Mucosa of rectum (tissue), 2 donors: Measurements from ENCODE around the gene NOS3.

ENCODE experiments used
- H3K27ac ChIP-seq, 2 donors: one replicate each; pipeline ENCODE4 v1.7.0; 2013; ENCODE audit warnings: inconsistent platforms in 2 of 2, low read depth in 2 of 2, low read length in 2 of 2
- H3K27me3 ChIP-seq, 2 donors: one replicate each; pipeline ENCODE4 v1.7.0; 2013; ENCODE audit warnings: low read length in 2 of 2; ENCODE audit not compliant: control insufficient read depth in 2 of 2, insufficient read depth in 2 of 2
- H3K36me3 ChIP-seq, 2 donors: one replicate each; pipeline ENCODE4 v1.7.0; 2013; ENCODE audit warnings: low read length in 2 of 2; ENCODE audit not compliant: control insufficient read depth in 2 of 2, insufficient read depth in 2 of 2
- H3K4me1 ChIP-seq, 2 donors: one replicate each; pipeline ENCODE4 v1.7.0; 2013; ENCODE audit warnings: low read length in 2 of 2, mild to moderate bottlenecking in 1 of 2; ENCODE audit not compliant: control insufficient read depth in 2 of 2, insufficient read depth in 2 of 2
- H3K4me3 ChIP-seq, 2 donors: one replicate each; pipeline ENCODE4 v1.7.0; 2013; ENCODE audit warnings: low read length in 2 of 2
- H3K9ac ChIP-seq, 2 donors: one replicate each; pipeline ENCODE4 v1.7.0; 2013; ENCODE audit warnings: low read length in 2 of 2, low read depth in 1 of 2, mild to moderate bottlenecking in 1 of 2
- H3K9me3 ChIP-seq, 2 donors: one replicate each; pipeline ENCODE4 v1.7.0; 2013; ENCODE audit warnings: low read length in 2 of 2; ENCODE audit not compliant: control insufficient read depth in 2 of 2
- donor health status: healthy.
- donor health status: Normal muscosa, but diverticular disease.

NOS3 gene

DNA sequence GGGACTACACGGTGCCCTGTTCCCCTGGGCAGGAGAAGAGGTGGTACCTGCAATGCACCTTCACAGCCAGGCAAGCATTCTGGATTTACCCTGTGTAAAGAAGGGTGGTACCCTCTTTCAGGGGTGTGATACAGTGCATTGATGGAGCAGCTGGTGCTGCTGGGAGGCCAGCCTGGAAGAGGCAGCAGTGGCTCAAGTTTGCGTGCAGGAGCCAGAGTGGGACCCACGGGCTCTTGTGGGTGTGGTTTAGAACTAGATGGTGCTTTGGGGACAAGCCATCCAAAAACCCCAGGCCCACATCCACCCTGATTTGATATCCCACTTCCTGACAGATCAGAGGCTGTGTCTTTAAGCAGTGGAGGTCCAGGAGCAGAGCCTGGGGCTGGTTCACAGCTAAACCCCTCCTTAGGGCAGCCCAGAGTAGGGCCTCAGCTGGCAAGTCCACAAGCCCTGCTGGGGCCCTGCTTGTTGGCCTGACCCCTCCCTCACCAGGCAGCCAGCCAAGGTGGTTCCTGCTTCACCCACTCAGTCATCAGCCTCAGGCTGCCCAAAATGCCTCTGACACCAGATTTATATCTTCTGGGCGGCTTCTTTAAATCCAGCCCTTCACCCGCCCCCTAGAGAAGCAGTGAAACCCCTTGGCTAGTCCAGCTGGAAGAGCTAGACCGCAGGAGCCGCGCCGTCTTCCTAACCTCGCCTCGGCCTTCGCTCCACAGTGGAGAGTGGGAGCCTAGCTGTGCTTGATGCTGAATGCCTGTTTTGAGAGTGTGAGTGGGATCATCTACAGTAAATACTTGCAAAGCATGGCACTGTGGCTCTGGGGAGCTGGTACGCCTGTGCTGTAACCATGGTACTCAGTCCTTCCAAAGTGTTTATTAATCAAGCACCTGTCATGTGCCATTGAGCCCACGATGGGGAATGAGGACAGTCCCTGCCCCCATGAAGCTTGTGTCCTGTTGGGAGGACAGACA is 56.1 kb downstream of the NOS3 start:
- H3K27ac ChIP-seq = no peak overlapping the region
- no peaks in the 10 kb centered on the region for H3K4me1 ChIP-seq
- H3K9me3 ChIP-seq = no peaks in the 10 kb centered on the region
- H3K4me3 ChIP-seq = no peak overlapping the region
- H3K9ac ChIP-seq = no peak overlapping the region
- H3K36me3 ChIP-seq = peaks cover 0 to 5% of the 10 kb centered on the region in 2 donors
- H3K27me3 ChIP-seq = no peaks in the 10 kb centered on the region

DNA sequence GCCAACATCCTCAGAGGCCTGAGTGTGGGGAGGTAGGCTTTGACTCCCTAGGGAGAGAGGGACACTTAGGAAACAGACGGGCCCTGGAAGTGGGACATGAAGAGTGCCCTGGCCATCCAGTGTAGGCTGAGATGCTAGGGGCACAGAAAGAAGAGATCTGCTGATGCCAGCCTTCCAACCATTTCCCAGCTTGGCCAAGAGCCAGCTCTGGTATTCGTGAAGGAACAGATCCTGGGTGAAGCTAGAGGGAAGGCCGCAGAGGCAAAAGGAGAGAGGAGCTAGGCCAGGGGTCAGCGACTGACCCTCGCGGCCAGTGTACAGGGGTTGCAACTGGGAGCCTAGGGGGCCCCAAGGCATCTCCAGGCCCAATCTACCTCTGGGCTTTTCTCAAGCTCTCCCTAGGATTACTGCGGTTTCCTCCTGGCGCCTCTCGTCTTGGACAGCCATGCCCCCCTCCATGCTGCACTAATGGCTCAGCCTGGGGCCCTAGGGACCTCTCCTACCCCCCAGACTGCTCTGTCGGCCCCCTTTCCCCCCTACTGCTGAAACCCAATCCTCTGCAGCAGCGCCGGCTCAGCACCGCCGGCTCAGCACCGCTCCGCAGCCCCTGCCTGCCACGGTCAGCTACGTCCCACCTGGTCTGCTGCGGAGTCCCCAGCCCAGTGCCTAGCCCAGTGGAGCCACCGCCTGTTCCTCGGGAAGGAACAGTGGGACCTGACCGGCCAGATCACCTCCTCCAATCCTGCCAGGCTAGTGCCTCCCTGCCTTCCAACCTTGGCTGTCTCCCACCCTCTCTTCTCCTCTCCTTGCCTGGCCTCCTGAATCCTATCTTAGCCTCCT is 57.4 kb downstream of the NOS3 start, which contains the start of gene ASIC3:
Gene ASIC3, plus strand, starts transcription at position 556 of the 840 bp plus-strand sequence. CDS start 355 bp downstream, outside the sequence.
- H3K27ac ChIP-seq = no peak within 1 kb of the TSS
- H3K9ac ChIP-seq = no peak within 1 kb of the TSS
- H3K4me3 ChIP-seq = no peak within 1 kb of the TSS
- no peaks in the 10 kb centered on the region for H3K9me3 ChIP-seq
- H3K27me3 ChIP-seq = no peaks in the 10 kb centered on the region
- peaks cover 0 to 3% of the 10 kb centered on the region in 2 donors for H3K36me3 ChIP-seq
- no peaks in the 10 kb centered on the region for H3K4me1 ChIP-seq

DNA sequence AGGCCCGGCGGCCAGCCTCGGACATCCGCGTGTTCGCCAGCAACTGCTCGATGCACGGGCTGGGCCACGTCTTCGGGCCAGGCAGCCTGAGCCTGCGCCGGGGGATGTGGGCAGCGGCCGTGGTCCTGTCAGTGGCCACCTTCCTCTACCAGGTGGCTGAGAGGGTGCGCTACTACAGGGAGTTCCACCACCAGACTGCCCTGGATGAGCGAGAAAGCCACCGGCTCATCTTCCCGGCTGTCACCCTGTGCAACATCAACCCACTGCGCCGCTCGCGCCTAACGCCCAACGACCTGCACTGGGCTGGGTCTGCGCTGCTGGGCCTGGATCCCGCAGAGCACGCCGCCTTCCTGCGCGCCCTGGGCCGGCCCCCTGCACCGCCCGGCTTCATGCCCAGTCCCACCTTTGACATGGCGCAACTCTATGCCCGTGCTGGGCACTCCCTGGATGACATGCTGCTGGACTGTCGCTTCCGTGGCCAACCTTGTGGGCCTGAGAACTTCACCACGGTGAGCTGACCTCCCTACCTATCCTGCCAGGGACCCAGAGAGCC is 58.2 kb downstream of the NOS3 start:
- no peak overlapping the region for H3K9ac ChIP-seq
- no peaks in the 10 kb centered on the region for H3K4me1 ChIP-seq
- H3K9me3 ChIP-seq = no peaks in the 10 kb centered on the region
- no peaks in the 10 kb centered on the region for H3K27me3 ChIP-seq
- no peak overlapping the region for H3K4me3 ChIP-seq
- H3K36me3 ChIP-seq = peaks cover 0 to 3% of the 10 kb centered on the region in 2 donors
- no peak overlapping the region for H3K27ac ChIP-seq

DNA sequence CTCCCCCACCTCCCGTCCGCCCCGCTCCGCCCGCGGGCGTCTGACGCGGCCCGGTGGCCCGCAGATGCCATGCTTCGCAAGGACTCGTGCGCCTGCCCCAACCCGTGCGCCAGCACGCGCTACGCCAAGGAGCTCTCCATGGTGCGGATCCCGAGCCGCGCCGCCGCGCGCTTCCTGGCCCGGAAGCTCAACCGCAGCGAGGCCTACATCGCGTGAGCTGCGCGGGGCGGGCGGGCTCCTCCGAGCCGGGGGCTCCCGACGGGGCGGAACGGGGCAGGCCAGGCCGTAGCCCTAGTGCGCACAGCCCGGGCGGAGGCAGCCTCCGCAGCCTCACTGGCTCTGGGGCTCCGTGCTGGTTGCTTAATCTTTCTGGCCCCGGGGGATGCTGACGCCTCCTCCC is 60.3 kb downstream of the NOS3 start:
- no peaks in the 10 kb centered on the region for H3K9me3 ChIP-seq
- H3K4me1 ChIP-seq = no peaks in the 10 kb centered on the region
- H3K9ac ChIP-seq = no peak overlapping the region
- no peaks in the 10 kb centered on the region for H3K27me3 ChIP-seq
- no peak overlapping the region for H3K27ac ChIP-seq
- H3K4me3 ChIP-seq = no peak overlapping the region
- no peaks in the 10 kb centered on the region for H3K36me3 ChIP-seq

DNA sequence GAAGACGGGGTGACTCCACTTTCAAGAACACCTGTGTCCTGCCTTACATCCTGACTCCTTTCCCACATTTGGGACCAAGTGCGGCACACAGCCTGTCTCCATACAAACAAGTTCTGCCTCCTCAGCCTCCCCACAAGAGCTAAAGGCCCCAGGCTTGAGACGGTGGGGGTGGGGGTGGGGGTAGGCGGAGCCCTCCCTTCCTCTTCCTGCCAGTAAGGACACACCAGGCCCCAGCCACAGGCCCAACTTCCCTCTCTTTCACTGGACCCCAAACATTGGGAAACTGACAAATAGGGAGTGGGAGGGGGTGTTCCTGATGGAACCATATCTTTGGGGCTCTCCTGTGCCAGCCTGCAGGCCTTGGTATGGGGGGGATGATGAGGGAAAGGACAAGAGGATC is 62.3 kb downstream of the NOS3 start:
- Histone ChIP-seq H3K9me3 (no peaks in the 10 kb centered on the region), H3K36me3 (no peaks in the 10 kb centered on the region), H3K9ac (no peak overlapping the region), H3K4me3 (no peak overlapping the region), H3K27ac (no peak overlapping the region), H3K4me1 (peaks cover 10 to 12% of the 10 kb centered on the region in 2 donors), H3K27me3 (no peaks in the 10 kb centered on the region)

DNA sequence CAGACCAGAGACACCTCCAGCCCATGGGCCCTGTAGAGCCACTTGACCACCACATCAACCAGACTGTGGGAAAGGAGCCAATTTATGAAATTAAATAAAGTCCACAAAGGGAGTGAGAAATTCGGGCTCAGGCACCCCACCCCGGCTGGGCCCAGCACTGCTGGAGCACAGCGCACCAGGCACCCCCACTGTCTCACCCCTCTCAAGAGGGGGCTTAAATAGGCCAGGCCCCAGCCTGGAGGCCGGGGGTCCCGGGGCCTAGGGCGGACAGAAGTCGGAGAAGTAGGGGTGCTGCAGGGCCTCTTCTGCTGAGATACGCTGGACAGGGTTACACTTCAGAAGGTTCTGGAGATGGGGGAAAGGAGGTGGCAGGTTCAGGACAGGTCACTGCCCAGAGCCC is 62.9 kb downstream of the NOS3 start:
- H3K27ac ChIP-seq = no peak overlapping the region
- peaks cover 16 to 18% of the 10 kb centered on the region in 2 donors for H3K4me1 ChIP-seq
- no peaks in the 10 kb centered on the region for H3K9me3 ChIP-seq
- no peaks in the 10 kb centered on the region for H3K27me3 ChIP-seq
- no peaks in the 10 kb centered on the region for H3K36me3 ChIP-seq
- no peak overlapping the region for H3K4me3 ChIP-seq
- no peak overlapping the region for H3K9ac ChIP-seq

DNA sequence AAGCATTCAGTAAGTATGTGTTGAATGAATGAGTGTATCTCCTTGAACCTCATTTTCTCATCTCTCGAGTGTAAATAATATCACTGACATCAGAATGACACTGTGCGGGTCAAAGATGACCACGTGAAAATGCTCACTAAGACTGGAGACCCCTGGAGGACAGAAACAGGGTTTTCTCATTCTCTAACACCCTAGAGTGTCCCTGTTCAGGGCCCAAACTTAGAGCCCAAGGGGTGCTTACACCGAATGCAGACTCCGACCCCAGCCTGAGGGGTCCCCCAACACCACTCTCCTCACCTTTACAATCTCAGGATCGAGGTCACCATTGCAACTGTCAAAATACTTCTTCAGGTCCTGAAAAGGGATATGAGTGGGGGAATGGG is 65.5 kb downstream of the NOS3 start:
- Histone ChIP-seq H3K36me3 (no peaks in the 10 kb centered on the region), H3K9ac (no peak overlapping the region), H3K9me3 (no peaks in the 10 kb centered on the region), H3K4me1 (peaks cover 29 to 33% of the 10 kb centered on the region in 2 donors), H3K27me3 (no peaks in the 10 kb centered on the region), H3K4me3 (no peak overlapping the region), H3K27ac (no peak overlapping the region)

DNA sequence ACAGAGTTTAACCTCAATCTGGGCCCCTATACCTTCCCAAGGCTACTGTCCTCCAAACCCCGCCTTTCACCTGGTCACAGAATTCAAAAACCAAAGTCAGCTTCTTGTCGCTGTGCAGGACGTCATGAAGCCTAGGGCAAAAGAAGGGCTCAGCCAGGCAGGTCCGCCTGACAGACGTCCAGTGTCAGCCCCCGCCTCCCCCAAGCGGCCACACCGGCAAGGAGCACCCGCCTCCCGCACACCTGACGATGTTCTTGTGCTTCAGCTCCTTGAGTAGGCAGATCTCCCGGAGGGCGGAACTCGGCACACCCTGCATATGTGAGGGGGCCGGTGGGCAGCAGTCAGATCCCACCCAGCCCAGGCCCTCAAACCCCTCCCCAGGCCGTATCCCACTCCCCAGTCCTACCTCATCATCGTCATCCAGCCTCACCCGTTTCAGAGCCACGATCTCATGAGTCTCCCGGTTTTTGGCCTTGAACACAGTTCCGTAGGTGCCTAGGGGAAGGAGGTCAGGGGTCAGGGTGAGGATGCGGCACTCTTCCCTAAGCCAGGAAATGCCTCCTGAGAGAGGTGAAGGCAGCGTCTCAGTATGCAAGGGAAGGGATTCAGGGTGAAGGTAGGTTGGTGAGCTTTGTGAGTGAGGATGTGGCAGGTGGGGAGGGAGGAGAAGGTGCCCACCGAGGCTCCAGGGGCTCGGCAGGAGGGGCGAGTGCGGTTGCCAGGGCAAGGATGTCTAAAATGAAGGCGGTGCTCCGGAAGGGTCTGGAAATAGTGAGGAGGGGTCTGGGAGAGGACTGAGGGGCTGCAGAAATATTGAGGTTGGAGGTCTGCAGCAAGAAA is 66.1 kb downstream of the NOS3 start:
- Histone ChIP-seq H3K27ac (no peak overlapping the region), H3K36me3 (no peaks in the 10 kb centered on the region), H3K4me3 (peak overlapping the region; percentile 86 to 98), H3K27me3 (no peaks in the 10 kb centered on the region), H3K4me1 (peaks cover 35 to 39% of the 10 kb centered on the region in 2 donors), H3K9me3 (no peaks in the 10 kb centered on the region), H3K9ac (peak overlapping the region; percentile 59 to 77)

DNA sequence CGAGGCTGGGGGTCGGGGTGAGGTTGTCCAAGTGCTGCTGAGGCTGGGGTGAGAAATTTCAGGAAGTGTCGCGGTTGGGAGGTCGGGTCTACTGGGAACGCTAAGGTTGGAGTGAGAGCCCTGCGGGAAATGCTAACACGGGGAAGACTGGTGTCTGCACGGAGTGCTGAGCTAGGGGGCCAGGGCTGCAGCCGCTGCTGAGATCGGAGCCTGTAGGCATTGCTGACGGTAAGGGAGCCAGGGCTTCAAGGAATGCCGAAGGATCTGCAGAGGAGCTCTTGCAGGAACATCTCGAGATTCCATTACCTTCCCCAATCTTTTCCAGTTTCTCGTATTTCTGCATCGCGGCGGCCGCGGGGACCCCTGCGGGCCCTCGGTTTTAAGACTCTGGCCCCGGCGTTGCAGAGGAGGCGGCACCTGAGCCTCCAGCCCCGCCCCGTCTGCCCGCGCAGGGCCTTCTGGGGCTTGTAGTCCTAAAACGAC is 66.7 kb downstream of the NOS3 start, which contains the start of gene CDK5:
Gene CDK5, minus strand, starts transcription at position 392 of the 483 bp plus-strand sequence. Its CDS starts 49 bp downstream, at position 343.
- H3K27ac ChIP-seq = peak within 1 kb of the TSS; percentile 97 to 98
- H3K36me3 ChIP-seq = no peaks in the 10 kb centered on the region
- H3K9me3 ChIP-seq = no peaks in the 10 kb centered on the region
- no peaks in the 10 kb centered on the region for H3K27me3 ChIP-seq
- peak within 1 kb of the TSS; percentile 88 to 90 for H3K9ac ChIP-seq
- H3K4me1 ChIP-seq = peaks cover 41 to 44% of the 10 kb centered on the region in 2 donors
- H3K4me3 ChIP-seq = peak within 1 kb of the TSS; percentile 86 to 98
